Stimulated activated CD8-positive, alpha-beta memory T cell treated with anti-CD3 and anti-CD28 coated beads, Interleukin-12 subunit alpha, Interleukin-12 subunit beta, amount 100 ng/mL, for 24 hours (primary cell): ENCODE data around the gene TMEM14C.
A peak's percentile ranks its signal among the peaks of the same experiment; 100 is the strongest.

Experiments used
- DNase-seq: peaks from one replicate; pipeline ENCODE4 v3.0.0-alpha.2; 2020; ENCODE audit errors: extremely low read depth

Gene TMEM14C

DNA sequence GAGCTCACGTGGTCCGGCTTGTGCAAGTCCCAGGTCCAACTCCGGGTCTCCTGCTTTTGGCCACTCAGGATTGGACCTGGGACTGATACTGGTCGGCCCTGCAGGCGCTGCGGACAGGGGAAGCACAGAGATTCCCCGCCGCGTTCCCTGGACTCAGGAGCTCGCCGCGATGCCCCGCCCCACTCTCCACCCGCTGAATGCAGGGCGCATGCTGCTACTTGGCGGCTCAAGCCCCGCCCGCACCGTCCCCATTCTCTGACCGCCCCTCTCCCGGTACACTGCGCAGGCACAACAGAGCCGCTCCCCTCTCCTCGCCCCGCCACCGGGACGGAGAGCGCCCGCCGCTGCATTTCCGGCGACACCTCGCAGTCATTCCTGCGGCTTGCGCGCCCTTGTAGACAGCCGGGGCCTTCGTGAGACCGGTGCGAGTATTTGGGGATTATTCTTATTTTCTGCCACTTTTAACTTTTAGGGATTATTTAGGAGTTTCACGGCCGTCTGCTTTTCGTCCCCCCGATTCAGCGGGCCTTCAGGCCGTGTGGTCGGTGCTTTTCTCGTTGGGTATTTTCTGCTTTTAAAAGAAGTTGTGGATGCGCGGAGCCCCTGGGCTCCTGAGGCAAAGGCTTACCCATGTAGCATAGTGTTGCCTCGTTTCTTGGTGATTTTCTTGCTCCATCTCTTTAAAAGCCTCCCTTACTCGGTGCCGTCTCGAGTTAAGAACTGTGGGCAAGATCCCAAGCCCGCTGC lies at the start of gene TMEM14C:
TMEM14C (plus strand) TSS at position 251 of the 747 bp plus-strand sequence. CDS start 1,544 bp downstream, outside the sequence.
- DNase-seq, result peak; percentile 73

DNA sequence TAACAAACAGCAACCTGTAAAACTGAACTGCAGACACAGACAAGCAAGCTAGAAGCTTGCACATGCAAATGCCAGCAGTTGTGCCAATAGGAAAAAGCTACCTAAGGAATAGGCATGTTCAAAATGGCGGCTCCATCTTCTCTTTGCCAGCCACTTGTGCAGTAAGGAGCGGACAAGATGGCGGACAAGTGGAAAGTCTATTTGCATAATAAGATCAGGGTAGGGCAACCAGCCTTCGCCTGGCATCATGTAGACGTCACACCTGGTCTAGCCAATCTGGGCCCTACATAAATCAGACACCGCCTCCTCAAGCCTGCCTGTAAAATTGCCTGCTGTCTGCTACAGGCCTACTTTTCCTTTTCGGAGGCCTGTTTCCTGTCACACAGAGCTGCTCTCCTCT lies 46.5 kb upstream of the TMEM14C start:
- no peak for DNase-seq

DNA sequence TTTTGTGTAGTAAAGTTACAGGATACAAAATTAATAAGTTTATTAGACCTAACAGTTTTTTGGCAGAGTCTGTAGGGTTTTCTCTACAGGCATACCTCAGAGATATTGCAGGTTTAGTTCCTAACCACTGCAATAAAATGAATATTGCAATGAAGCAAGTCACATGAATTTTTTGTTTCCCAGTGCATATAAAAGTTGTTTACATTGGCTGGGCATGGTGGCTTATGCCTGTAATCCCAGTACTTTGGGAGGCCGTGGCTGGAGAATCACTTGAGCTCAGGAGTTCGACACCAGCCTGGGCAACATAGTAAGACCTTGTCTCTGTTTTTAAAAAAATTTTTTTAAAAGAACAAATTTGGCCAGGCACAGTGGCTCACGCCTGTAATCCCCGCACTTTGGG lies 44.4 kb upstream of the TMEM14C start:
- DNase-seq, result no peak

DNA sequence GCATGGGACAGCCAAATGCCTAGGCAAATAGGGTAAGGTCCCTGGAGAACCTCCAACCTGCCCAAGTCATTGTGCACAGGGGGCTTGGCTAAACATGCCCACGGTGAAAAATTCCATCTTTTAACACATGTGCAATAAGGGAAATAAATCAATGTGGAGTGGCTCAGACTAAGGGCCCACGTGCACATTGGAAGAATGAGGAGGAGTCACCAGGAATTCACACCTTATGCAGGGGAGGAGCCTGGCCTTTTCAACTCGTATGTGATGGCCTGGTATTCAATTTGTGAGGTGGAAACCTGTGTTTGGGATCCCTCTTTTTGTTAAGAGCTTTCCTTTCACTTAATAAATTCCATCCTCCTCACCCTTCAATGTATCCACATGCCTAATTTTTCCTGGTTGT lies 41.1 kb upstream of the TMEM14C start:
- DNase-seq, result no peak

DNA sequence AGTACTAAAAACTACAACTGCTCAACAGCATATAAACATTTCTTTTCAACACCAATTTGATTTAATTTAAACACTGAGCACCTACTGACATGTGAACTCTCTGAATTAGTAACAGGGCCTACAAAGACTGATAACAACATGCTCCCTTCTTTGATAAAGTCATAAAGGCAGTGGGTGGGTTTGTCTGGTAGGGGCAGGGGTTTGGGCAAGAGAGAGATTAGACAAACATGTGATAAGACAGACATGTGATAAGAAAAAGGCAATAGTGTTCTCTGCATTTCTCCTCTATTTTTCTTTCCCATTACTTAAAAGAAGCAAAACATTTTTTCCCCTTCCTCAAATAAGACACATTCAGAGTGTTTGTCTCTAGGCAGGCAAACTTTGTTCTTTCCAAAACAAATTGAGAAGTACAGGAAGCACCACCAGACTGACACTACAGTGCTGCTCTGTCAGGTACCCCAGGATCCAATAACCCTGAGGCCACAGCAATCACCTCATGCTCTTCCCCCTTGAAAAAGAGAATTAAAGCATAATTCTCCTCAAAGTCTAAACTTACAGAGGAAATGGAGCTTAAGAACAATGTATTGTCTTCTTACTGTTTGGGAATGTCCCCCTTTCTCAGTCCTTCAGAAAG lies 40.4 kb upstream of the TMEM14C start:
- no peak for DNase-seq

DNA sequence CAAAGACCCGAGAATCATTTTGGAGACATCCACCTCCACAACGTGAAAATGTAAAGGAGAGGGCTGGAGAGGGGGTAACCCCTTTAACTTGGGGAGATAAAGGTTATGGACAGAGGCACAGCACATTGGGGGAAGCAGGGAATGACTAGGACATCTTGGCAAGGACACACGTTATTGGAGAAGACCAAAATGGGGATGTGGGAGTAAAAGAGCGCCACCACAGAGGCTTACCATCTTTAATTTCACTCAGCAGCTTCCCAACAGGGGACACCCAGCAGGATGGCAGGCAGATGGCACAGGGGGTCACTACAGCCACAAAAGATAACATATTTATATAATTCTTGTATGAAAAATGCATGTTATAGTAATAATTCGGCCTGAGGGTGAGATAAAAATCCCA lies 38.3 kb upstream of the TMEM14C start:
- DNase-seq, result no peak

DNA sequence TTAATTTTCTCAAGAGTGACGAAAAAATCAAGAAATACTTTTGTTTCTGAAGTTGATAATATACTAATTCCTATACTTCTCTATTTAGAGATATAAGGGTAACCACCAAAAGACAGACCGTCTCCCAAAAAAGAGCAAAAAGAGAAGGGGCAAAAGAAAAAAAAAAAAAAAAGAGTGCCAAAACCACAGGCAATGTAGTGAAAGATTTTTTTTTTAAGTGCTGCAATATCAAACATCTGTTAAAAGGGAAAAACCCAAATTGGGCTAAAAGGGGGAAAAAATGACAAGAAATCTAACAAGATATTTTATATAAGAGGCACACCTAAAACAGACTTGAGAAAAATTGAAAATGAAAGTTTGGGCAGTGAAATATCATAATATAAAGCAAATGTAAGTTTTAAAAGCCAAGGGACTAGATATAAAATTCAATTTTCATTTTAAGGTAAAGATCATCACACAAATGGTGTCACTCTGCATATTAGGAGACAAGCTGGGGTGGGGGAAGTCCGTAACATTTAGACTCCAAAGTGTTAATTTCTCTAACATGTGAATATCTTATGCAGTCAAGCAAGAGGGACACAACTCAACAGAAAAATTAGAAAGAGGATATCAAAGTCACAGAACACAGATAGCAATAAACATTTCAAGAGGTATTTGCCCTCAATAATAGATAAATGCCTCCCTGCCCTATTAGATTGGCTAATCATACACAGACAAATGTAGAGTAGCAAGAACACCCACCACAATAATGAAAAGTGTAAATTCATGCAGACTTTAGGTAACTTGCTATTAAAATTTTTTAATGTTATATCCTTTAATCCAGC lies 37.6 kb upstream of the TMEM14C start:
- no peak for DNase-seq

DNA sequence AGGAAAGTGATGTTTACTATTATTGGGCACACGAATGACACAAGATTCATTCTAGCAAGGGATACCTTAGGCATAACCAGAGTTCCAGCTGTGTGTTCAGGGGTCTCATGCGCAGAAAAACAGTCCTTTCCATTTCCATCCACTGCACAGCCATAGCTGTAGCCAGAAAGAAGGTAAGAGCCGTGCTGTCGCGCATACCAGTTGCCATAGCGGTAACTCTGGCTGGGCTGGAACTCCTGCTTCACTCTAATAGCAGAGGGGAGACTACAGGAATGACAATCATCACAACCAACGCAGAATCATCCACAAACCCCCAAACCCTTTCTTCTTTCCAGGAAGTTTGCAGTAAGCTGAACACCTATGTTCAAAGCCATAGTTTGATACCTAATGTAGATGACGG lies 36.0 kb upstream of the TMEM14C start:
- DNase-seq, result no peak

DNA sequence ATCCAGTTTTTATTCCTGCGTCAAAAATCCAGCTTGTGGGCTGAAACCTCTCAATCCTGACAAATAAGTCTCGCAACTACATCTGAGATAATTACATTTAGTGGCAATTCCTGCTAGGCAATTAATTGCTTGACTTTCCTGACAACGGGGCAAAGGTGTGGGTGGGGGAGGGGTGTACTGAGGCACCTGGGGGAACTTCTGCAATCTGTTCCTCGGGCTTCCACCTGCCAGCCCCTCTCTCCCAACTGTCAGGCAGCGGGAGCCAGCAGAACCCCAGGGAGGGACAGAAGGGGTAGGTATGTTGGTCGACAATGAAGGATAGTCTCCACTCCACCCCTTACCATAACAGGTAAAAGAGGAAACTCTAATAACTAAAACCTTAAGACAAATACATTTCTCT lies 35.3 kb upstream of the TMEM14C start:
- no peak for DNase-seq

DNA sequence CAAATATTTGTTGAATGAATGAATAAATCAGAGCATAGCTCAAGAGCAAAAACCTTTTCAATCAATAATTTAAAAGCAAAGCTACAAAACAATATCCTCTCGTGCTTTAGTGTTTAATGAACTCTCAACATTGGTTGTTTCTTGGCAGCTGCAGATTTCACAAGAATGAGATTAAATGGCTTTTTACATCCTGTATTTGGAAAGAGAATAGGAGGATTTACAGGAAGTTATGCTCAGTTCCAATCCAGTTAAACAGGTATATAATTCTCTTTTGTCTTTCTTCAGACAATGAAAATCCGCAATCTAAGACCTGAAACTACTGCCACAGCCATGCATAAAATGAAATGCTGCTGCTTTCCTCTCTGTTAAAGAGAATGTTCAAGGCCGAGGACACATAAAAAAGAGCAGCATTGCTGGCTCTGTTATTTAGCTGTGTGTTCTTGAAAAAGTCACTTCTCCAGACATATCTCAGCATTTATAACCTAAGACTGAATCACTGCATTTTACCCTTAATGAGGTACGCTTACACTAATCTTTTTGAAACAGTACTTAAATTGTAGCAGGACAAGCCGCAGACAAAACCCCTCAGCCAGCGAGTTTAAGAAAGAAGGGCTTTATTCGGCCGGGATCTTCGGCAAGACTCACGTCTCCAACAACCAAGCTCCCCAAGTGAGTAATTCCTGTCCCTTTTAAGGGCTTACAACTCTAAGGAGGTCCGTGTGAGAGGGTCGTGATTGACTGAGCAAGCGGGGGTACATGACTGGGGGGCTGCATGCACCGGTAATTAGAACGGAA lies 32.0 kb upstream of the TMEM14C start:
- no peak for DNase-seq

DNA sequence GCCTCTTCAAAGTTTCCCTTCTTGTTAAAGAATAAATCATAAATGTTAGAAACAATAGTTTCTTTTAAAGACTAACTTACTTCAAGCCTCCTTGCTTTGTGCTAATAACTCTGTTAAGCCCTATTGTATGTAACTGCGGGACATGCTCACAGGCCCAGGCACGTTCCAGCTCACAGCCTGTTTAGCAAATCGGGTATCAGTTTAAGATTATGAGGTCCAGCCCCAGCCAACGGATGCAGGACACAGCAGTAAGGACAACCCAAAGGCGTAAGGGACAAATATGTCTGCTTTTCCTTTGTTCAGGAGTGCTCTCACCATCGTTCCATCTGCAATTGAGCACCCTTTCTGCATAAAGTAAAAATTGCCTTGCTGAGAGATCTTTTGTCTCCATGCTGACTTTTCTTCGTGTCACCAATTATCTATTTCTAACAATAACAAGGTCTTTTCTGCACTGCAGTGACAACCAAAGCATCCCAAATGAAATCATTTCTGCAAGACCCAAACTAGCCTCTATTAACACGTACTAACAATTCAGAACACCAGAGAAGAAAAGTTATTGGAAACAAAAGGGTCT lies 29.8 kb upstream of the TMEM14C start:
- DNase-seq, result no peak

DNA sequence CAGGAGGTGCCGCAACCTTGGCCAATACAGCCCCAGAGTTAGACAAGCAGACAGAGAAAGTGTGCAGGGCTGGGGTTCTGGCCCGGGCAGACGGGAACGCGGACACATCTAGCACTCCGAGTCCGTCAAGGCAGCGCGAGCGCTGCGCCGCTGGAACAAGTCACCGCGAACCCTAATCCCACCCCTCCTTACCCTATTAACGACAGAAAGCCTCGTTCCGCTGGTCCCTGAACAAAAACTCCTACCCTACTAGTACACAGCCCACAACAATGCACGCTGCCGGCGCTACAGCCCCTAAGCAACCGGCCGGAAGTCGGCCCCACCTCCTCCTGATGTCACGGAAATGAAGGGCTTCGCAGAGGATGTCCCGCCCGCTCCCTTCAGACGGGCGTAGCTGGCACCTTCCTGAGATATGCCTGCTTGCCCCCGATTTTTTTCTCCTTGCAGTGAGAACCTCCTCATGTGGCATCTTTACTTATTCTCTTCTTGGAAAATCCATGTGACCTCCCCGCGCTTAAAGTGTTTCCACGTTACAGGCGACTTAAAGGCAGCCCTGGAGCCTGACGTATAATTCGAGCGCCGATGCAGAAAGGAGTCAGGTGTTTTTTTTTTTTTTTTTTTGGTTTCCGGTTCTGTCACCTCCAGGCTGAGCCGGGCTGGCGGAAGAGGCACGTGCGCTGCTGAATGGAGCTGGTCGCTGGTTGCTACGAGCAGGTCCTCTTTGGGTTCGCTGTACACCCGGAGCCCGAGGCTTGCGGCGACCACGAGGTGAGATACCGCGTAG lies 28.4 kb upstream of the TMEM14C start, which contains the start of the genes C6orf52 and PAK1IP1:
C6orf52 (minus strand) TSS at position 315 of the 784 bp plus-strand sequence. CDS start 7,066 bp downstream, outside the sequence.
PAK1IP1 (plus strand) TSS at position 671 of the 784 bp plus-strand sequence; CDS start at position 685, 14 bp downstream.
- DNase-seq, result peak; percentile 86

DNA sequence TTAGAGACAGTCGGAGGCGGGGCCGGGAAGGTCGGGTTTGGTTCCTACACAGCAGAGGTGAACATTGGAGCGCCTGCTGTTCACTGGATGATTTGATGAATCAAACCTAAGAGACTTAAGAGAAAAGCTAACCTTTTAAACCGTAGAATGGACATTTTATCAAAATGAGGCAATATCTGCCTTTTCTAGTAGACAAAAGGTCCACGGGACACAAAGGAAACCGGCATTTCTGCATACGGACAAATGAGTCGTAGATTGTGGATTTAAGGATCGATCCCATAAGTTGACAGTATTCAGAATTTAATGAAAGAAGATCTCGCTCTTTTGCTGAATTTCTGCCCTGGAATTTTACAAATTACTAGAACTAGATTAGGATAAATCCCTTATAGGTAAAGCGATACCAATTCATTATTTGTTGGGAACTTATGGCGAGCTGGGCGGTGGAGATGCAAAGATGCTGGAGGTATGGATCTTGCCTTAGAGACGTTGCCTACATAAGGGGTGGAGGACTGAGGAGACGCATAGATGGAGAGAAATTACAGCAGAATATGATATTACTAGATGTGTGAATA lies 27.7 kb upstream of the TMEM14C start:
- no peak for DNase-seq

DNA sequence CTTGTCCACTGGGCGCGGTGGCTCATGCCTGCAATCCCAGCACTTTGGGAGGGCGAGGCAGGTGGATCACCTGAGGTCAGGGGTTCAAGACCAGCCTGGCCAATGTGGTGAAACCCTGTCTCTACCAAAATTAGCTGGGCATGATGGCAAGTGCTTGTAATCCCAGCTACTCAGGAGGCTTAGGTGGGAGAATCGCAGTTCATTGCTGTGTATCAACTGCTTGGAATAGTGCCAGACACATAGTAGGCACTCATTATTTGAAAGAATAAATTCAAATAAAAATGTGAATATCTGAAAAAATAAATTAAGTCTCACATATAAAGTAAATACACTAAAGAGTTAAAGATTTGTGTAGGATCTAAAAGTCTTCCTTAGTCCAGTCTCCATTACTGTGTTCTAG lies 26.2 kb upstream of the TMEM14C start:
- no peak for DNase-seq

DNA sequence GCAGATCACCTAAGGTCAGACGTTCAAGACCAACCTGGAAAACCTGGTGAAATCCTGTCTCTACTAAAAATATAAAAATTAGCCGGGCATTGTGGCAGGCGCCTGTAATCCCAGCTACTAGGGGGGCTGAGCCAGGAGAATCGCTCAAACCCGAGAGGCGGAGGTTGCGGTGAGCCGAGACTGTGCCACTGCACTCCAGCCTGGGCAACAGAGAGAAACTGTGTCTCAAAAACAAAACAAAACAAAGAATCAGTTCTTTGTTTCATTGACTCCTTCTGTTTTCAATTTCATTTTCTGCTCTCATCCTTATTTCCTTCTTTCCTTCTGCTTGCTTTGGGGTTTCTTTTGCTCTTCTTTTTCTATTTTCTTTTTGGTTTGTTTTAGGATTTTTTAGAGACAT lies 8.9 kb upstream of the TMEM14C start:
- no peak for DNase-seq

DNA sequence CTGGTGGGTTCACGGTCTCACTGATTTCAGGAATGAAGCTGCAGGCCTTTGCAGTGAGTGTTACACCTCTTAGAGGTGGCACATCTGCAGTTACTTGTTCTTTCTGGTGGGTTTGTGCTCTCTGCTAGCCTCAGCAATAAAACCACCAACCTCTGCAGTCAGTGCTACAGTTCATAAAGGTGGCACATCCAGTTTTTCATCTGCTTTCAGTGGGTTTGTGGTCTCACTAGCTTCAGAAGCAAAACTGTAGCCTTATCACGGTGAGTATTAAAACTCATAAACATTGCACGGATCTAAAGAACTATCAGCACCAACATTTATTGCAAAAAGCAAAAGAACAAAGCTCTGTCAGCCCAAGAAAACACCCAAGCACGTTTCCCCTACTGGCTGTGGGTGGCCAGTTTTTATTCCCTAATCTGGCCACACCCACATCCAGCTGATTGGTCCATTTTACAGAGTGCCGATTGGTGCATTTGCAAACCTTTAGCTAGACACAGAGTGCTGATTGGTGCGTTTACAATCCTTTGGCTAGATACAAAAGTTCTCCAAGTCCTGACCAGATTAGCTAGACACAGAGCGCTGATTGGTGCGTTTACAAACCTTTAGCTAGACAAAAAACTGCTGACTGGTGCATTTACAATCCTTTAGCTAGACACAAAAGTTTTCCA lies 3.4 kb upstream of the TMEM14C start:
- no peak for DNase-seq

DNA sequence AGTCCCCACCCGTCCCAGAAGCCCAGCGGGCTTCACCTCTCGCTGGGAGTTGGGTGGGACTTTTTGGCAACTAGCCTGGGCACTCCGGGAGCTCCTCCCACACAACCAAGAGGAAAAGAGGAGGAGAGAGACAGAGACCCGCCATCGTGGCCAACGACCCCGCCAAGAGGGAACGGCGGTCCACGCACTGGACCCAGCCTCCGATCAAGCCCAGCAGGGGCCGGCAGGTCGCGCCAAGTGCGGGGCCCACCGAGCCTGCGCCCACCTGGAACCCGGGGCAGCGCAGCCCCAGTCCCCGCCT lies 3.0 kb upstream of the TMEM14C start:
- DNase-seq, result no peak

DNA sequence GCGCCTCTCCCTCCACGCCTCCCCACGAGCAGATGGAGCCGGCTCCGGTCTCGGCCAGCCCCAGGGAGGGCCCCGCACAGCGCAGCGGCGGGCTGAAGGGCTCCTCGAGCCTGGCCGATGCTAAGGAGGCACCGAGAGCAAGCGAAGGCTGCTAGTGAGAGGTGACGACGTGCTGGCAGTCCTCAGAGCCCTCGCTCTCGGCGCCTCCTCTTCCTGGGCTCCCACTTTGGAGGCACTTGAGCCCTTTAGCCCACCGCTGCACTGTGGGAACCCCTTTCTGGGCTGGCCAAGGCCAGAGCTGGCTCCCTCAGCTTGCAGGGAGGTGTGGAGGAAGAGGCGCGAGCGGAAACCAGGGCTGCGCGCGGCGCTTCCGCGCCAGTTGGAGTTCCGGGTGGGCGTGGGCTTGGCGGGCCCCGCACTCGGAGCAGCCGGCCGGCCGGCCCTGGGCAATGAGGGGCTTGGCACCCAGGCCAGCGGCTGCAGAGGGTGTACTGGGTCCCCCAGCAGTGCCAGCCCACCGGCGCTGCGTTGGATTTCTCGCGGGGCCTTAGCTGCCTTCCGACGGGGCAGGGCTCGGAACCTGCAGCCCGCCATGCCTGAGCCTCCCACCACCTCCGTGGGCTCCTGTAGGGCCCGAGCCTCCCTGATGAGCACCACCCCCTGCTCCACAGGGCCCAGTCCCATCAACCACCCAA lies 2.5 kb upstream of the TMEM14C start:
- DNase-seq, result no peak
